Astrocyte of the spinal cord (primary cell): ENCODE results near the gene GRID2IP.

Source experiments
- DNase-seq: peaks from one replicate; pipeline ENCODE4 v3.0.0; 2011; ENCODE audit warnings: low read depth, low spot score
- H3K4me3 ChIP-seq: 2 replicates; pipeline ENCODE4 v1.5.1; 2011; ENCODE audit warnings: low read depth, mild to moderate bottlenecking, low read length, moderate library complexity
- in situ Hi-C: cut with HindIII; loops from 2 replicates; pipeline ENCODE4 v1.10.0; 2017; ENCODE audit warnings: low sequenced_read_pairs
- TF ChIP-seq, protein P1 (sequence below): IDR thresholded peaks from 2 replicates; pipeline ENCODE4 v1.5.1; 2012; ENCODE audit warnings: low read depth, mild to moderate bottlenecking, low read length, inconsistent platforms

GRID2IP gene

DNA sequence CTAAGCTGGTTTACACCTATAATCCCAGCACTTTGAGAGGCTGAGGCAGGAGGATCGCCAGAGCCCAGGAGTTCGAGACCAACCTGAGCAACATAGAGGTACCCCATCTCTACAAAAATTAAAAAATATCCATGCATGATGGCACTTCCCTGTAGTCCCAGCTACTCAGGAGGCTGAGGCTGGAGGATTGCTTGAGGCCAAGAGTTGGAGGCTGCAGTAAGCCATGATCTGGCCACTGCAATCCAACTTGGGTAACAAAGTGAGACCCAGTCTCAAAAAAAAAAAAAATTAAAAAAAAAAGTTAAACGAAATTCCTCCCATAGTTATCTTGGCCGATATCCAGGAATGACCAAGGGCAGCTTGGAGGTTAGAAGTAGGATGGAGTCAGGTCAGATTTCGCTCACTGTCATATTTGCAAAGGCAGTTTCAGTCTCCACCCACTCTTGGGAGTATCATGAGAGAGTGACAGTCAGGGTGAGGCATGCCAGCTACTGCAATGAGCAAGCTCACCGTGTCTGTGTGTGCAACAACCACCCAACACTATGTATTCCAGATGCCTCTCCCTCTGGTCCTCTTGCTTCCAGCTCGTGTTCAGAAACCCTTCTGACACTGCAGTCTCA, 20.0 kb upstream of the GRID2IP start:
- TF ChIP-seq, protein P1, sequence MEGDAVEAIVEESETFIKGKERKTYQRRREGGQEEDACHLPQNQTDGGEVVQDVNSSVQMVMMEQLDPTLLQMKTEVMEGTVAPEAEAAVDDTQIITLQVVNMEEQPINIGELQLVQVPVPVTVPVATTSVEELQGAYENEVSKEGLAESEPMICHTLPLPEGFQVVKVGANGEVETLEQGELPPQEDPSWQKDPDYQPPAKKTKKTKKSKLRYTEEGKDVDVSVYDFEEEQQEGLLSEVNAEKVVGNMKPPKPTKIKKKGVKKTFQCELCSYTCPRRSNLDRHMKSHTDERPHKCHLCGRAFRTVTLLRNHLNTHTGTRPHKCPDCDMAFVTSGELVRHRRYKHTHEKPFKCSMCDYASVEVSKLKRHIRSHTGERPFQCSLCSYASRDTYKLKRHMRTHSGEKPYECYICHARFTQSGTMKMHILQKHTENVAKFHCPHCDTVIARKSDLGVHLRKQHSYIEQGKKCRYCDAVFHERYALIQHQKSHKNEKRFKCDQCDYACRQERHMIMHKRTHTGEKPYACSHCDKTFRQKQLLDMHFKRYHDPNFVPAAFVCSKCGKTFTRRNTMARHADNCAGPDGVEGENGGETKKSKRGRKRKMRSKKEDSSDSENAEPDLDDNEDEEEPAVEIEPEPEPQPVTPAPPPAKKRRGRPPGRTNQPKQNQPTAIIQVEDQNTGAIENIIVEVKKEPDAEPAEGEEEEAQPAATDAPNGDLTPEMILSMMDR: no peak
- DNase-seq: no peak
- no peak overlapping the region for H3K4me3 ChIP-seq
- in situ Hi-C loops: no loop called here

DNA sequence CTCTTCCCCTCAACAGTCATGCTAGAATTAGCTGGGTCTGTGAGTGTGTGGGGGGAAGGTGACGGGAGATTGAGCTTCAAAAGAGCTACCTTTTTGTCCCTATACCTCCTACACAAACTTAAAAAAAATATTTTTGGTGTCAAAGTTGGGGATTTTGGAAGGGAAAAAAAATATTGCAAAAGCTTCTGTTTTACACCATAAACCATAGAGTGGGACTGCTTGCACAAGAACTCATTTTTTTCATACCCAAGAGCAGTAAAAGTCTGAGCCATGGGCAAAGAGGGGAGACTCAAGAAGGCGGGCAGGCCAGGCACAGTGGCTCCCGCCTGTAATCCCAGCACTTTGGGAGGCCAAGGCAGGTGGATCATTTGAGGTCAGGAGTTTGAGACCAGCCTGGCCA, 16.6 kb upstream of the GRID2IP start:
- in situ Hi-C loops: no loop called here
- TF ChIP-seq, protein P1: no peak
- no peak overlapping the region for H3K4me3 ChIP-seq
- DNase-seq: no peak

DNA sequence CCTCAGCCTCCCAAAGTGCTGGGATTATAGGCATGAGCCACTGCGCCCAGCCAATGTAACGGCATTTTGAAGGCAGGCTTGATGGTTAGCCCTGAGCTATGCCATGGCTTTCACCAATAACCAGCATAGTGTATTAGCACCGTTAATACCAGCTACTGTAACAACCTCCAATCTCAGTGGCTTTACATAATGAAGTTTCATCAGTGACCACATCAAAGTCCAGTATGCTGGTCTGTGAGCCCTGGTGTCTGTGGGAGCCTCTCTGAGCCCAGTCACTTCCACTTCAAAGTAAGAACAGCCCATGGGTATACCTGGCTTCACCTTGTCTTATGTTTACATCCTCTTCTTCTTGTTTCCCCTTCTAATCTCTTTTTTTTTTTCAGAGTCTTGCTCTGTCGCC, 14.4 kb upstream of the GRID2IP start:
- no peak overlapping the region for H3K4me3 ChIP-seq
- TF ChIP-seq, protein P1: no peak
- no peak for DNase-seq
- in situ Hi-C loops: no loop called here

DNA sequence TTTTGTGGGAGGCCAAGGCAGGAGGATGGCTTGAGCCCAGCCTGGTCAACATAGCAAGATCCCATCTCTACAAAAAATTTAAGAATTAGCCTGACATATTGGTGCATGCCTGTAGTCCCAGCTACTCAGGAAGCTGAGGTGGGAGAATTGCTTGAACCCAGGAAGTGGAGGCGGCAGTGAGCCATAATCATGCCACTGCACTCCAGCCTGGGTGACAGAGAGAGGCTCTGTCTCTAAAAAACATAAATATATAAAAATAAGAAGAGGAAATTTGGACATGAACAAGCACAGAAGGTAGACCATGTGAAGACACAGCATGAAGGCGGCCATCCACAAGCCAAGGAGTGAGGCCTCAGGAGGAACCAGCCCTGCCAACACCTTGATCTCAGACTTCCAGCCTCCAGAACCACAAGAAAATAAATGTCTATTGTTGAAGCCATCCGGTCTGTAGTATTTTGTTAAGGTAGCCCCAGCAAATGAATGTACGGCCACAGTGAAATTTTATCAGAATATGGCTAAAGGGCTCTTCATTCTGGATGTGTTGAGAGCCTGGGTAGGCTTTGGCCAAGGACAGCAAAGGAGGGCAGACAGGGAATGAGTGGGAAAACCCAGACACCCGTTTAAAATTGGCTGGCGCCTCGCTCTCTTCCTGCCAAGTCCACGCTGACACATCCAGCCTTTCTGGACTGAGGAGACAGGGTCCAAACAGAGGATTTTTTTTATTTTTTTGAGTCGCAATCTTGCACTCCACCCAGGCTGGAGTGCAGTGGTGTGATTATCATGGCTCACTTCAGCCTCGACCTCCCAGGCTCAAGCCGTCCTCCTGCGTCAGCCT, 12.9 kb upstream of the GRID2IP start:
- in situ Hi-C loops: no loop called here
- TF ChIP-seq, protein P1: no peak
- DNase-seq: no peak
- H3K4me3 ChIP-seq: no peak overlapping the region

DNA sequence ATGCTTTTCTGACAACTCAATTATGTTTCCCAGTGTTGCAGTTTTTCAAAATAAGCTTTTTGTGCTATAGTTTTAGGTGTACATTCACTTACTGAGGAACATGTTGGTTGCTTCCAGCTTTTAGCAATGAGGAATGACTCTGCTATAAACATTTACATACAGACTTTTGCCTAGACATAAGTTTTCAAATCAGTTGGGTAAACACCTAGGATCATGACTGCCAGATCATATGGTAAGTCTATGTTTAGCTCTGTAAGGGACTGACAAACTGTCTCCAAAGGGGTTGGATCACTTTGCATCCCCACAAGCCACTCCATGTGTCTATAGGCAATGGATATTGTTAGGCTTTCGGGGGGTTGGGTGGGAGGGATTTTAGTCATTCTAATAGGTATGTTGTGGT, 10.8 kb upstream of the GRID2IP start:
- TF ChIP-seq, protein P1: no peak
- no peak overlapping the region for H3K4me3 ChIP-seq
- in situ Hi-C loops: no loop called here
- no peak for DNase-seq

DNA sequence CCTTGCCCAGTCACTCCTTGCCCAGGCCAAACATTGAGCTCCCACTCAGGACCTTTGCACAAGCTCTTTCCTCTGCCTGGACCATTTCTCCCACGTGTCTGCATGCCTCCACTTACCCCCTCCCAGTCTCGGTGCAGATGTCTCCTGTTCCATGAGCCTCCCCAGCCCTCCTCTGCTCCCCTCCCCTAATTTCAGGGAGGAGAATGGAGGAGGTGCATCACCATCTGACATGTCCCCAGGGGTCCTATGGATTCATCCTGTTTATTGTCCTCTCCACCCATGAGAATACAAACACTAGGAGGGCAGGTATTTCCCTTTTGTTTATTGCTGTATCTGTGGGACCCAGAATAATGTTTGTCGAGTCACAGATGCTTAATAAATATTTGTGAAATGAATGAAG, 8.6 kb upstream of the GRID2IP start:
- DNase-seq: no peak
- H3K4me3 ChIP-seq: no peak overlapping the region
- TF ChIP-seq, protein P1: no peak
- in situ Hi-C loops: no loop called here
